RKO (cell line): ENCODE measurements around the gene CPTP.
A peak's percentile ranks its signal among the peaks of the same experiment; 100 is the strongest.

ENCODE experiments used
- DNase-seq: peaks from one replicate; pipeline ENCODE4 v3.0.0-alpha.2; 2016; ENCODE audit warnings: low spot score

CPTP gene

GRCh38 chr1:1335792-1336248 lies 11.2 kb downstream of the CPTP start:
- DNase-seq, result no peak

GRCh38 chr1:1336446-1336845 lies 11.8 kb downstream of the CPTP start:
- no peak for DNase-seq

- DNase-seq, result no peak
Observed at GRCh38 chr1:1336931-1337792, 12.6 kb downstream of the CPTP start.

GRCh38 chr1:1337793-1338147 lies 13.2 kb downstream of the CPTP start:
- no peak for DNase-seq

GRCh38 chr1:1338278-1338677 lies 13.7 kb downstream of the CPTP start:
- DNase-seq, result no peak

GRCh38 chr1:1340185-1340584 lies 15.6 kb downstream of the CPTP start:
- no peak for DNase-seq

- DNase-seq, result no peak
Observed at GRCh38 chr1:1340791-1341548, 16.4 kb downstream of the CPTP start.

- no peak for DNase-seq
Observed at GRCh38 chr1:1341549-1342021, 17.0 kb downstream of the CPTP start.

- DNase-seq, result no peak
Observed at GRCh38 chr1:1342061-1342562, 17.5 kb downstream of the CPTP start.

GRCh38 chr1:1342584-1343115 lies 18.0 kb downstream of the CPTP start:
- no peak for DNase-seq

GRCh38 chr1:1343811-1344421 lies 19.3 kb downstream of the CPTP start:
- DNase-seq, result no peak

GRCh38 chr1:1344655-1345361 lies 20.2 kb downstream of the CPTP start:
- DNase-seq, result peak; percentile 95

GRCh38 chr1:1345384-1345783 lies 20.8 kb downstream of the CPTP start:
- DNase-seq, result peak; percentile 53

GRCh38 chr1:1345860-1346500 lies 21.4 kb downstream of the CPTP start:
- DNase-seq, result peak; percentile 38

- DNase-seq, result no peak
Observed at GRCh38 chr1:1346501-1346890, 21.9 kb downstream of the CPTP start.

GRCh38 chr1:1347026-1347595 lies 22.5 kb downstream of the CPTP start:
- no peak for DNase-seq

GRCh38 chr1:1347663-1348419 lies 23.2 kb downstream of the CPTP start:
- peak; percentile 72 for DNase-seq

GRCh38 chr1:1348420-1349255 lies 24.0 kb downstream of the CPTP start:
- peak; percentile 68 for DNase-seq
